GM12891 (cell line): Measurements from ENCODE around the gene PDLIM4.

Source experiments
- PAX5 ChIP-seq: IDR thresholded peaks from 2 replicates; pipeline ENCODE4 v1.6.1; 2011; ENCODE audit warnings: low read length, moderate library complexity, mild to moderate bottlenecking; ENCODE audit not compliant: insufficient read depth, severe bottlenecking
- POLR2A ChIP-seq: IDR thresholded peaks from 2 replicates; pipeline ENCODE4 v1.6.1; 2011; ENCODE audit warnings: low read depth, low read length, control low read depth
- POLR2AphosphoS5 ChIP-seq: IDR thresholded peaks from 2 replicates; pipeline ENCODE4 v1.6.1; 2011; ENCODE audit warnings: low read depth, low read length, control low read depth
- POU2F2 ChIP-seq: IDR thresholded peaks from 2 replicates; pipeline ENCODE4 v1.6.1; 2011; ENCODE audit warnings: low read depth, mild to moderate bottlenecking, control low read depth, low read length, moderate library complexity
- SPI1 ChIP-seq: IDR thresholded peaks from 2 replicates; pipeline ENCODE4 v1.6.1; 2011; ENCODE audit warnings: low read depth, low read length, control low read depth
- TAF1 ChIP-seq: IDR thresholded peaks from 2 replicates; pipeline ENCODE4 v1.6.1; 2011; ENCODE audit warnings: low read depth, low read length, control low read depth

DNA sequence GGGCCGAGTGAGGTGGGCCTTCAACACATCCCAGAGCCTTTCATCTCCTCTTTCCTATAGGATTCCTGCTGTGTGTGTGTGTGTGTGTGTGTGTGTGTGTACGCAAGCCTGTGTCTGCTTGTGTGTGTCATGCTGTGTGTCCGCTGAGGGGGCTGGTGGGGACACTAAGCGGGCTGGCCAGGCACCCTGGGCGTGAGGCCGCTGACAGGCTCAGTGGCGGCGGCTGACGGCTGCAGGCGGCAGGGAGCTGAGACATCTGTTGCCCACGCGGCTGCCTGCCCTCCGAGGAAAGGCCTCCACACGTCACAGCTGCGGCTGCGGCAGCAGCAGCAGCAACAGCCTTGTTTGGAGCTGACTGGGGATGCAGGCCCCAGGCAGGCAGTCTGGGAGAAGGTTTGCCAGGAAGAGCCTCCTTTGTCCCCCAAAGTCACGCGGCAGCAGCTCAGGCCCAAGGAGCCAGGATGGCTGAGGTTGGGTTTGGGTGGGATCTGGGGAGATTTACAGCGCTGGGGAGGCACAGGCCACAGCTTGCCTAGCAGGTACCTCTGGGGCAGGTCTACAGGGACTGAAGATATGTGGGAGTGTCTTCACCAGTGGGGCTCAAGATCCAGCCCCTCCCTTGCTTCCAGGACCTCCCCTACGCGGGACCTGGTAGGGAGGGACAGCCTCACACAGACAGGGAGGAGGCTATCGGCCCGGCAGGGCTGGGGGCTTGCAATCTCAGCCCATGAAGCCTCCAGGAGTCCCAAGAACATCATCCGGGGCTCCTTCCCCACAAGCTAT, 1.8 kb downstream of the PDLIM4 start:
- TF ChIP-seq POLR2A (no peak), POU2F2 (no peak), POLR2AphosphoS5 (no peak), TAF1 (no peak), SPI1 (no peak), PAX5 (no peak)
